Keratinocyte (primary cell): ENCODE measurements around the gene NLGN4Y. TPM values are rescaled to one million over a fixed set of nuclear protein-coding genes. Genes with fewer than 3 reads are reported as not detected.

Experiments
- DNase-seq: peaks from one replicate; pipeline ENCODE4 v3.0.0-alpha.2; 2011; ENCODE audit warnings: low read depth, missing footprints, low spot score
- FAIRE-seq: peaks from 2 replicates; lab custom pipeline; 2011; peaks lifted over from hg19 to GRCh38; lab: Jason Lieb, UNC
- H2AFZ ChIP-seq: 2 replicates; pipeline ENCODE4 v1.6.0; 2012; ENCODE audit warnings: low read length, control low read depth, inconsistent platforms; ENCODE audit not compliant: control insufficient read depth
- H3K27ac ChIP-seq: 2 replicates; pipeline ENCODE4 v1.5.1; 2011; ENCODE audit warnings: low read length; ENCODE audit not compliant: control insufficient read depth, insufficient read depth
- H3K27me3 ChIP-seq: 3 replicates; pipeline ENCODE4 v1.6.0; 2011; ENCODE audit warnings: low read length; ENCODE audit not compliant: control insufficient read depth, insufficient read depth; ENCODE audit errors: extremely low read depth
- H3K36me3 ChIP-seq, 2 experiments: 2 replicates in 1 of 2; 3 replicates in 1 of 2; pipeline ENCODE4 v1.5.1; 2011; ENCODE audit warnings: low read length in 2 of 2, mild to moderate bottlenecking in 1 of 2; ENCODE audit not compliant: control insufficient read depth in 2 of 2, insufficient read depth in 2 of 2; ENCODE audit errors: extremely low read depth in 1 of 2
- H3K4me1 ChIP-seq: 3 replicates; pipeline ENCODE4 v1.5.1; 2011; ENCODE audit warnings: low read length; ENCODE audit not compliant: control insufficient read depth, insufficient read depth; ENCODE audit errors: extremely low read depth
- H3K4me2 ChIP-seq: 3 replicates; pipeline ENCODE4 v1.6.0; 2011; ENCODE audit warnings: low read depth, low read length; ENCODE audit not compliant: control insufficient read depth, insufficient read depth; ENCODE audit errors: extremely low read depth
- H3K4me3 ChIP-seq, 3 experiments: fragments of 200-600 bp in 1 of 3; sonication (generic) in 1 of 3; 2 replicates in 2 of 3; 3 replicates in 1 of 3; pipeline ENCODE4 v1.5.1; 2011 to 2016; ENCODE audit warnings: low read length in 3 of 3, mild to moderate bottlenecking in 3 of 3, control low read depth in 2 of 3, inconsistent platforms in 1 of 3, low read depth in 1 of 3, mixed read lengths in 1 of 3, mixed run types in 1 of 3, moderate library complexity in 1 of 3; ENCODE audit not compliant: control insufficient read depth in 2 of 3, insufficient read depth in 2 of 3; ENCODE audit errors: extremely low read depth in 1 of 3
- H3K79me2 ChIP-seq: 2 replicates; pipeline ENCODE4 v1.6.0; 2012; ENCODE audit warnings: low read length; ENCODE audit not compliant: control insufficient read depth, insufficient read depth
- H3K9ac ChIP-seq: 3 replicates; pipeline ENCODE4 v1.6.0; 2011; ENCODE audit warnings: low read length; ENCODE audit not compliant: control insufficient read depth, insufficient read depth; ENCODE audit errors: extremely low read depth
- H3K9me1 ChIP-seq: 3 replicates; pipeline ENCODE4 v1.6.0; 2011; ENCODE audit warnings: low read length; ENCODE audit not compliant: control insufficient read depth, insufficient read depth; ENCODE audit errors: extremely low read depth
- H3K9me3 ChIP-seq: 2 replicates; pipeline ENCODE4 v1.5.1; 2012; ENCODE audit warnings: low read depth, low read length; ENCODE audit not compliant: control insufficient read depth
- H4K20me1 ChIP-seq: 3 replicates; pipeline ENCODE4 v1.6.0; 2011; ENCODE audit warnings: low read length; ENCODE audit not compliant: control insufficient read depth, insufficient read depth; ENCODE audit errors: extremely low read depth
- EZH2 ChIP-seq: IDR thresholded peaks from one replicate; pipeline ENCODE4 v1.6.1; 2012; ENCODE audit warnings: inconsistent platforms, mild to moderate bottlenecking, low read length, moderate library complexity
- dilution Hi-C: fragments of 300-500 bp; cut with MboI; formaldehyde crosslinking; loops from one replicate; pipeline ENCODE4 v1.7.0; 2020; ENCODE audit warnings: low sequenced_read_pairs; ENCODE audit not compliant: extremely low pct_ligation_motif_present
- polyA plus RNA-seq, 5 experiments: library from polyadenylated mRNA; depleted of rRNA in 3 of 5; stranded (reverse) in 3 of 5; stranded (forward) in 1 of 5; unstranded in 1 of 5; fragments of >200 nt; gene quantifications; 1 replicate in 1 of 5; 2 replicates in 3 of 5; 3 replicates in 1 of 5; pipeline versions ENCODE4 v1.2.1 to v1.2.3, GENCODE V29; 2011 to 2012; ENCODE audit warnings: missing spikeins in 2 of 5, low read depth in 1 of 5, low replicate concordance in 1 of 5
- TF ChIP-seq, protein P1 (sequence below), 3 experiments: IDR thresholded peaks in 1 of 3; conservative IDR thresholded peaks in 1 of 3; optimal IDR thresholded peaks in 1 of 3; 2 replicates in 2 of 3; 3 replicates in 1 of 3; pipeline versions ENCODE3 to v1.5.1; 2011; ENCODE audit warnings: low read length in 3 of 3, mild to moderate bottlenecking in 3 of 3, moderate library complexity in 2 of 3, control low read depth in 1 of 3, inconsistent platforms in 1 of 3; ENCODE audit not compliant: insufficient read depth in 2 of 3; ENCODE audit errors: extremely low read depth in 1 of 3

NLGN4Y gene
- polyA plus RNA-seq, 1 donor (not counting 4 experiments of a cell fraction or from before 2014, with no cell fraction given): not detected

DNA sequence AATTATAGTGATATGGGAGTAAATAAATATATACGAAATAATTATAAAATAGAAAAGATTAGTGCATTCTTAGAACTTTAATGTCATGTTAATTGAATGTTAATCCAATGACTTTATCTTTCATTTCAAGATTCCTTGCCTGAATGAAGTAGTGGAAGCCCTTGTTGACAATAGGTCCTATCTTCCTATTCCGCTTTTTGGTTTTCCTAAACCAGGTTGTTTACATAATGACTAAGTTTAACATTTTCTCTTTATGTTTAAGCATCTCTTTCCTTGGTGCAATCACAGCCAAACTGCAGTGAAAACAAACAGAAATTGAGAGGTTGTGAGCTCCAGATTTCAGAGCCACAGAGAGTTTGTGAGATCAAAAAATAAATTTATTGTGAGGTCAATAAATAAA, 109.4 kb downstream of the NLGN4Y start:
- H3K4me1 ChIP-seq: no peaks in the 10 kb centered on the region
- H3K4me3 ChIP-seq: no peak overlapping the region
- dilution Hi-C loops: no loop called here
- H3K27me3 ChIP-seq: no peaks in the 10 kb centered on the region
- no peaks in the 10 kb centered on the region for H3K9me3 ChIP-seq
- no peak overlapping the region for H2AFZ ChIP-seq
- DNase-seq (no peak), FAIRE-seq (no peak)
- H4K20me1 ChIP-seq: no peaks in the 10 kb centered on the region
- H3K9me1 ChIP-seq: no peaks in the 10 kb centered on the region
- H3K79me2 ChIP-seq: no peaks in the 10 kb centered on the region
- H3K4me2 ChIP-seq: no peak overlapping the region
- TF ChIP-seq, protein P1, sequence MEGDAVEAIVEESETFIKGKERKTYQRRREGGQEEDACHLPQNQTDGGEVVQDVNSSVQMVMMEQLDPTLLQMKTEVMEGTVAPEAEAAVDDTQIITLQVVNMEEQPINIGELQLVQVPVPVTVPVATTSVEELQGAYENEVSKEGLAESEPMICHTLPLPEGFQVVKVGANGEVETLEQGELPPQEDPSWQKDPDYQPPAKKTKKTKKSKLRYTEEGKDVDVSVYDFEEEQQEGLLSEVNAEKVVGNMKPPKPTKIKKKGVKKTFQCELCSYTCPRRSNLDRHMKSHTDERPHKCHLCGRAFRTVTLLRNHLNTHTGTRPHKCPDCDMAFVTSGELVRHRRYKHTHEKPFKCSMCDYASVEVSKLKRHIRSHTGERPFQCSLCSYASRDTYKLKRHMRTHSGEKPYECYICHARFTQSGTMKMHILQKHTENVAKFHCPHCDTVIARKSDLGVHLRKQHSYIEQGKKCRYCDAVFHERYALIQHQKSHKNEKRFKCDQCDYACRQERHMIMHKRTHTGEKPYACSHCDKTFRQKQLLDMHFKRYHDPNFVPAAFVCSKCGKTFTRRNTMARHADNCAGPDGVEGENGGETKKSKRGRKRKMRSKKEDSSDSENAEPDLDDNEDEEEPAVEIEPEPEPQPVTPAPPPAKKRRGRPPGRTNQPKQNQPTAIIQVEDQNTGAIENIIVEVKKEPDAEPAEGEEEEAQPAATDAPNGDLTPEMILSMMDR (optimal IDR thresholded peaks at IDR 0.05 in 1 of 3, IDR thresholded peaks at IDR 0.05 in 1 of 3, conservative IDR thresholded peaks at IDR 0.05 in 1 of 3; ENCODE audit: extremely low read depth in 1 of 3, insufficient read depth in 2 of 3, low read length in 3 of 3): no peak
- H3K27ac ChIP-seq: no peak overlapping the region
- H3K36me3 ChIP-seq: no peaks in the 10 kb centered on the region
- H3K9ac ChIP-seq: no peak overlapping the region

DNA sequence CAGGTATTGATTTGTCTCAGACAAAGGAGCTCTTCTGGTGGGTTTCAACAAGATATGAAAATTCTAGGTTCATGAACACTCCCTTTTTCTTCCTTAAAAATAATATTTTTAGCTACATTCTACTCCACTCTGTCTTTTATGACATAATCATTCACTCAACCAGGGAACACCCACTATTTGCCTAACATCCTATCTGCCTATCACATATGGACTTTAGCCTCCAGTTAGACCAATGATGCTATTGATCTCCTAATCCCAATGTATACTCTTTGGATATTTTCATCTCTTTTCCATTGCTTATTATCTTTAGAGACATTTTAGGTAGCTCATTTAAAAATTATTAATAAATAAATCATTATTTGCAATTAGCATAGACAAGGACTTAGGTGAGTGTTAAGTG, 110.6 kb downstream of the NLGN4Y start:
- Histone ChIP-seq H3K9me3 (no peaks in the 10 kb centered on the region), H4K20me1 (no peaks in the 10 kb centered on the region), H3K9me1 (no peaks in the 10 kb centered on the region), H3K79me2 (no peaks in the 10 kb centered on the region), H3K27me3 (no peaks in the 10 kb centered on the region), H3K9ac (no peak overlapping the region), H3K27ac (no peak overlapping the region), H3K36me3 (no peaks in the 10 kb centered on the region), H3K4me2 (no peak overlapping the region), H3K4me3 (no peak overlapping the region), H3K4me1 (no peaks in the 10 kb centered on the region), H2AFZ (no peak overlapping the region)
- no peak for FAIRE-seq
- no peak for DNase-seq
- dilution Hi-C loops: no loop called here
- no peak for TF ChIP-seq EZH2
- TF ChIP-seq, protein P1 (optimal IDR thresholded peaks at IDR 0.05 in 1 of 3, IDR thresholded peaks at IDR 0.05 in 1 of 3, conservative IDR thresholded peaks at IDR 0.05 in 1 of 3; ENCODE audit: extremely low read depth in 1 of 3, insufficient read depth in 2 of 3, low read length in 3 of 3): no peak
